ENCODE measurements around the gene ADPRHL1.

Gene ADPRHL1

DNA sequence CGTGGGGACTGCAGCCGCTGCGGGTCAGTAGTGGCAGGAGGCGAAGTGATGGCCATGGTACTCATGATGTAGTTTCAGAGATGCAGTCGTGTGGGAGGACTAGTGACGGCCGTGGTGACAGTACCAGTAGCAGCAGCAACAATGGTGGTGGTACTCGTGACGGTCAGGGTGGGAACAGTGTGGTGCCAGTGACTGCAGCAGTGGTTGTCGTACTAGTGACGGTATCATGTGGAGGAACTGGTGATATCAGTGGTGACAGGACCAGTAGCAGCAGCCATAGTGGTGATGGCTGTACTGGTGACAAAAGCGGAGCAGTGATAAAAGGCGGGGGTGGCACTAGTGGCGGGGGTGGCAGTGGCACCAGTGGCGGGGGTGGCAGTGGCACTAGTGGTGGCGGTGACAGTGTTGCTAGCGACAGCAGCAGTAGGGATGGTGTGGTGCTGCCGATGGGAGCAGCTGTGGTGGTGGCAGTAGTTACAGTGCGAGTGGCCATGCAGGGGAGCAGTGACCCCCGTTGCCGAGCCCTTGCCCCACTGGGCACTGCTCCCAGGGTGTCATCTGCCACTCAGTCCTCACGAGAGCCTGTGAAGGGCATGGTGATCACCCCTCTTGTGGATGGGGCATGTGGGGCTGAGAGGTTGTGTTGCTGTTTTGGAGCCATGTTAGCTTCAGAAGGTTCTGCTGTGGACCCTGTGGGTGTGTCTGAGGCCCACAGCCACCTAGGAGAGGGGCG lies 22.7 kb downstream of the ADPRHL1 start:
- DNase-seq, result no peak

- DNase-seq, result no peak
These were observed 23.7 kb downstream of the ADPRHL1 start for GRCh38 chr13:113429608-113429985.

- no peak for DNase-seq
These were observed 24.2 kb downstream of the ADPRHL1 start for GRCh38 chr13:113428871-113429607.

DNA sequence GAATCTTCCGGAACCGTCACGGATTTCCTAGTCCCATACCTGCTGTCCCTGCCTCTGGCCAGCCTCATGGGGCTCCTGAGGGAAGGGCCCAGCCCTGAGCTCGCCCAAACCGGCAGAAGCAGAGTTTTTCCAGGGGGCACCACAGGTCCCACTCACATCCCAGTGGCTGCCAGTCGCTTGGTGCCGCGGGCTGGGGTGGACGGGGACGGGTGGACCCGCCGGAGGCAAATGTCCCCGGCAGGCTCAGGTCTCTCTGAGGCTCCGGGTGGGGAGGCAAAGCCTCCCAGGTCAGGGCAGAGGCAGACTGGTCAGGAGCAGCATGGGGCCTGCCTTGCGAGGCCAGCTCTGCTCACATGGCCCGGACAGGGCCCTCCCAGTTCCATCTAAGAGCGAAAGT lies 24.8 kb downstream of the ADPRHL1 start:
- no peak for DNase-seq

DNA sequence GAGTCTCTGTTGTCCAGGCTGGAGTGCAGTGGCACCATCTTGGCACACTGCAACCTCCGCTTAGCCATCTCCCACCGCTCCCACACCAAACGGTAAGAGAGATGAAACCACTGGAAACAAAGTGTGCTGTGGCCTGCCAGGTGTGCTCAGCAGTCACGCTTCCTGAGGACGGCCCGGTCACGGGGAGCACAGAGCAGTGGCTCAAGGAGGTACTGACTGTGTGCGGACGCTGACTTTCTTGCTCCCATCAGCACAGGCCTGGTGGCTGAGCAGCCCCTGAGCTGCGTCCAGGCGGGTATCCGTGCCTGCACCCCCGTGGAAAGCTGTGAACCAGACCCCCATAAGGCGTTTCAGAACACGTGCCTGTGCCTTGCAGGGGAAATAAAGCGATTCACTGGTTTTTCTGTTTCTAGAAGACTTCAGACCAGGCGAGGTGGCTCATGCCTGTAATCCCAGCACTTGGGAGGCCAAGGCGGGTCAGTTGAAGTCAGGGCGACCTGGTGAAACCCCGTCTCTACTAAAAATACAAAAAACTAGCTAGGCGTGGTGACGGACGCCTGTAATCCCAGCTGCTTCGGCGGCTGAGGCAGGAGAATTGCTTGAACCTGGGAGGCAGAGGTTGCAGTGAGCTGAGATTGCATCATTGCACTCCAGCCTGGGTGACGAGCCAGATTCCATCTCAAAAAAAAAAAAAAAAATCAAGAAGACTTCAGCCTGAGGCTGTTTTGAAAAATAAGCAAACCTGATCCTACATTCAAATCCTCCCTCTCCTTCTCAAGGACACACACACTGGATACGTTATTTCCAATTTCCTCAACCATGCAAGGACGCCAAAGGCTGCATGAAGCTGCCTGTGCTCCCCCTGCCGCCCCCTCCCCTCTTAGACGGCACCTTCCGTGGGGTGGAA lies 25.5 kb downstream of the ADPRHL1 start:
- DNase-seq, result no peak

- no peak for DNase-seq
These were observed 26.7 kb downstream of the ADPRHL1 start for GRCh38 chr13:113426591-113426986.

DNA sequence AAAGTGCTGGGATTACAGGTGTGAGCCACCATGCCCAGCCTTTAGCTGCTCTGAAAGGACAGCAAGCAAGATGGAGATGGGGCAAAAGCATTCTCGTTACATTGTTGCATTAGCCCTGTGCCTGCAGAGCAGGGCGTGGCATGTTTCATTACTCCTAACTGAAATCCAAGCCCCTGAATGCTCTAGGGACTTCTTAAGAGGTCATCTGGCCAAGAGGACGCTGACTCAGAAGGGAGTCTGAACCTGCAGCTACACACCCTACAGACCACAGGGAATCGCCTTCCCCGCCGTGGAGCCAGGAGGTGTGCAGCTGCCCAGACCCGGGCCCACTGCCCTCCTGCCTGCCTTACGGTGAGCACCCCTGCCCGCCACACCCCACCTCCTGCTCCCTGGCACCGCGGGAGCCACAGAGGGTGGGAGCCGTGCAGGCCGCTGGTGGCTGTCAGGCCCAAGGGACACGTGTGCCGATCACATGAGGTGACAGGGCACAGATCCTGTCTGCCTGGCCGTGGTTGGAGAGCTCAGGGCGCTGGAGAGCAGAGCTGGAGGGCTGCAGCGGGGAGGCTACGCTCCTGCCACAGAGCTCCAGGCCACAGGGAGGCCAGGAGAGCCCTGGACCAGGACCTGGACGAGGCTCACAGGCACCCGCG lies 27.2 kb downstream of the ADPRHL1 start:
- DNase-seq, result no peak

- DNase-seq, result no peak
These were observed 29.6 kb downstream of the ADPRHL1 start for GRCh38 chr13:113423520-113424163.

DNA sequence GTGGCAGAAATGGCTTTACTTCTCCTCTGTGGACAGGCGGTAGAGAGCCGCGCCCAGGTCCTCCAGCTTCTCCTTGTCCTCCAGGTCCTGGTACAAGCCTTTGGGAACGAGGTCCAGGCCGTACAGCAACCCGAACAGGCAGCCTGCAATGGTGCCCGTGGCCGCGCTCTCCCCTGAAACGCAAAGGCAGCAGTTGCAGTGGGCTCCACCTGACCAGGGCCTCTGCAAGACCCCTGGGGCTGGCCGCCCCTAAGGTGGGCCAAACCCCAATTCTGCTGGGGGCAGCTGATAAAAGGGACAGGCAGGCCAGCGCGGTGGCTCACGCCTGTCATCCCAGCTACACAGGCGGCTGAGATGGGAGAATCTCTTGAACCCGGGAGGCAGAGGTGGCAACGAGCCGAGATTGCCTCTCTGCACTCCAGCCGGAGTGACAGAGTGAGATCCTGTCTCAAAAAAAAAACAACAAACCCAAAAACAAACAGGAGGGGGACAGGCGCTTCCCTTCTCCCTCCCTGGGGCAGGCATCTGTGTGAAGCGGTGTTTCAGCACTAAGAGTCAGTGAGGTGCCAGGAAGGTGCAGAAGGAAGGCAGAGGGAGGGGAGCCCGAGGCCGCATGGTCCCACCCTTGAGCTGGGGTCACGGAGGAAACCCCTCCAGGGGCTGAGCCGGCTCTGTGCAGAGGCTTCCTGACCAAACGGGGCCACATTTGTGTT lies 30.3 kb downstream of the ADPRHL1 start:
- no peak for DNase-seq

- DNase-seq, result no peak
These were observed 31.5 kb downstream of the ADPRHL1 start for GRCh38 chr13:113421673-113422270.

DNA sequence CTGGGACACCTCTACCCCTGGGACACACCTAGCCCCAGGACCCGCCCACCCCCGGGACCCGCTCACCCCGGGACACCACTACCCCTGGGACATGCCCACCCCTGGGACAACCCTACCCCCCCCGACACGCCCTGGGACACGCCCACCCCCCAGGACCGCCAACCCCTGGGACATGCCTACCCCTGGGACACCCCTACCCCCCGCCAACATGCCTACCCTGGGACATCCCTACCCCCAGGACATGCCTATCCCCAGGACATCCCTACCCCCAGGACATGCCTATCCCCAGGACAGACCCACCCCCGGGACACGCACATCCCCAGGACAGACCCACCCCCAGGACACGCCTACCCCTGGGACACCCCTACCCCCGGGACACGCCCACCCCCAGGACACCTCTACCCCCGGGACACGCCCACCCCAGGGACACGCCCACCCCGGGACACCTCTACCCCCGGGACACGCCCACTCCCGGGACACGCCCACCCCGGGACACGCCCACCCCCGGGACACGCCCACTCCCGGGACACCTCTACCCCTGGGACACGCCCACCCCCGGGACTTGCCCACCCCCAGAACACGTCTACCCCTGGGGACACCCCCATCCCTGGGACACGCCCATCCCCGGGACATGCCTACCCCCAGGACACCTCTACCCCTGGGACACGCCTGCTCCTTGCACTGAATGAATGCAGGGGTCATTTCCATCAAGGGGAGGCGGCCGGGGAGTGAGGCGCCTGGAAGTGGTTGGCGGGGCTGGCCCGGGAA lies 32.3 kb downstream of the ADPRHL1 start:
- no peak for DNase-seq

- DNase-seq, result no peak
These were observed 33.1 kb downstream of the ADPRHL1 start for GRCh38 chr13:113420232-113420631.

DNA sequence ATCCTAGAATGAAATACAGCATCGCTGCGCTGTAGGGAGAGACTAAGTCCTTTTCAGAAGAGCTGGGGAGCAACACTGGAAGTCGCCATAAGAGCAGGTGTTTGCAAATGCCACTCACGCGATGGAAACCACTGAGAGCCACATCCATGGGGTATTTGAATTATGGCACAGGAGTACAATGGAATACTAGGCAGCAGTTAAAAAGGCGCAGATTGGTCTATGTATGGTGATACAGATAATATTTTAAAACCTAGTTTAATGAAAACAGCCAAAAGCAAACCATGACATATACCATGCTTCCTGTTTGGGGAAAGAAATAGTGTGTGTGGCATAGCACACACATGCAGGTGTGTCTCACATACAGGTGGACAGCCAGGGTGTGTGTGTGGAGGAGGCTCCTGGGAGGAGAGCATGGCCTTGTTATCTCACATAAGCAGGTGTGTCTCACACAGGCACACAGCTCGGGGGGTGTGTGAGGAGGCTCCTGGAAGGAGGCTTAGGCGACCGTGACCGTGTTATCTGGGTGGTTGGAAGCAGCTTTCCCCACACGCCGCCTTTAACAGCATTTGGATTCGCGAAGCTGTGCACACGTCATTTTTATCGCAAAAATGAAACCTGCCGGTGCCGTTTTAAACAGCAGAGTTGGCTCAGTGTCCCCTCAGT lies 33.6 kb downstream of the ADPRHL1 start:
- DNase-seq, result no peak

- no peak for DNase-seq
These were observed 34.6 kb downstream of the ADPRHL1 start for GRCh38 chr13:113418722-113419049.

GRCh38 chr13:113417836-113418721 lies 35.2 kb downstream of the ADPRHL1 start:
- no peak for DNase-seq

- DNase-seq, result no peak
These were observed 36.1 kb downstream of the ADPRHL1 start for GRCh38 chr13:113417008-113417751.

GRCh38 chr13:113415825-113416224 lies 37.5 kb downstream of the ADPRHL1 start:
- DNase-seq, result no peak

GRCh38 chr13:113415032-113415431 lies 38.3 kb downstream of the ADPRHL1 start:
- no peak for DNase-seq
